HepG2 (cell line): ENCODE measurements around the gene PHKB. TPM values are rescaled to one million over a fixed set of nuclear protein-coding genes. Genes with fewer than 3 reads are reported as not detected.
A peak's percentile ranks its signal among the peaks of the same experiment; 100 is the strongest.

Experiments
- ATF7 ChIP-seq, 2 experiments: fragments of 450-650 bp in 1 of 2; sonication (generic) in 1 of 2; formaldehyde crosslinking in 1 of 2; IDR thresholded peaks; 2 replicates each; pipeline versions ENCODE4 v1.4.0 to v1.6.1; 2016 to 2020; ENCODE audit warnings: antibody characterized with exemption in 1 of 2, mild to moderate bottlenecking in 1 of 2, missing genetic modification reagents in 1 of 2
- BRF2 ChIP-seq: sonication (generic); formaldehyde crosslinking; IDR thresholded peaks from 2 replicates; pipeline ENCODE4 v1.8.1; 2022; ENCODE audit warnings: mild to moderate bottlenecking, missing genetic modification reagents
- CEBPG ChIP-seq: IDR thresholded peaks from 2 replicates; pipeline ENCODE4 v1.6.1; 2016
- EED ChIP-seq: sonication (generic); formaldehyde crosslinking; IDR thresholded peaks from 2 replicates; pipeline ENCODE4 v1.5.0; 2020; ENCODE audit warnings: mild to moderate bottlenecking, missing genetic modification reagents
- GATAD1 ChIP-seq: IDR thresholded peaks from 2 replicates; pipeline ENCODE4 v1.6.1; 2016; ENCODE audit warnings: missing genetic modification reagents, missing compliant biosample characterization
- HOXA5 ChIP-seq: sonication (generic); formaldehyde crosslinking; IDR thresholded peaks from 2 replicates; pipeline ENCODE4 v1.4.0; 2020; ENCODE audit warnings: missing genetic modification reagents
- IRF1 ChIP-seq: sonication (generic); formaldehyde crosslinking; IDR thresholded peaks from 2 replicates; pipeline ENCODE4 v1.4.0; 2020; ENCODE audit warnings: low read depth, mild to moderate bottlenecking, missing genetic modification reagents
- MED1 ChIP-seq: sonication (generic); formaldehyde crosslinking; IDR thresholded peaks from 2 replicates; pipeline ENCODE4 v1.4.0; 2020; ENCODE audit warnings: missing genetic modification reagents
- MIER3 ChIP-seq: IDR thresholded peaks from 2 replicates; pipeline ENCODE4 v1.6.1; 2016; ENCODE audit warnings: missing compliant biosample characterization, borderline replicate concordance
- NCOA5 ChIP-seq: sonication (generic); formaldehyde crosslinking; IDR thresholded peaks from 2 replicates; pipeline ENCODE4 v1.4.0; 2020; ENCODE audit warnings: missing genetic modification reagents
- RXRA ChIP-seq: sonication (generic); formaldehyde crosslinking; IDR thresholded peaks from 2 replicates; pipeline ENCODE4 v1.5.1; 2020; ENCODE audit warnings: missing genetic modification reagents
- SOX13 ChIP-seq, 3 experiments: fragments of 450-650 bp in 1 of 3; sonication (generic) in 1 of 3; formaldehyde crosslinking in 1 of 3; IDR thresholded peaks in 2 of 3; conservative IDR thresholded peaks in 1 of 3; 2 replicates each; pipeline versions ENCODE4 v1.5.0 to v1.6.1; 2016 to 2020; ENCODE audit warnings: antibody characterized with exemption in 1 of 3, mild to moderate bottlenecking in 1 of 3, missing compliant biosample characterization in 1 of 3, missing genetic modification reagents in 1 of 3, moderate library complexity in 1 of 3
- SP5 ChIP-seq: IDR thresholded peaks from 2 replicates; pipeline ENCODE4 v1.6.1; 2016; ENCODE audit warnings: low read depth, borderline replicate concordance
- THAP11 ChIP-seq: IDR thresholded peaks from 2 replicates; pipeline ENCODE4 v1.6.1; 2016; ENCODE audit warnings: missing biosample characterization, missing genetic modification reagents
- ZNF12 ChIP-seq: sonication (generic); formaldehyde crosslinking; IDR thresholded peaks from 2 replicates; pipeline ENCODE4 v1.5.0; 2020; ENCODE audit warnings: missing genetic modification reagents
- ZNF251 ChIP-seq: sonication (generic); formaldehyde crosslinking; IDR thresholded peaks from 2 replicates; pipeline ENCODE4 v1.9.0; 2021; ENCODE audit warnings: mild to moderate bottlenecking, missing genetic modification reagents
- ZNF253 ChIP-seq: sonication (generic); formaldehyde crosslinking; IDR thresholded peaks from 2 replicates; pipeline ENCODE4 v1.8.0; 2022; ENCODE audit warnings: mild to moderate bottlenecking, missing genetic modification reagents, borderline replicate concordance
- ZNF546 ChIP-seq: sonication (generic); formaldehyde crosslinking; conservative IDR thresholded peaks from 2 replicates; pipeline ENCODE4 v1.8.1; 2023; ENCODE audit warnings: mild to moderate bottlenecking, missing genetic modification reagents
- ZNF598 ChIP-seq: sonication (generic); formaldehyde crosslinking; IDR thresholded peaks from 2 replicates; pipeline ENCODE4 v1.5.1; 2020; ENCODE audit warnings: mild to moderate bottlenecking, missing genetic modification reagents, borderline replicate concordance
- ZNF629 ChIP-seq: sonication (generic); formaldehyde crosslinking; conservative IDR thresholded peaks from 2 replicates; pipeline ENCODE4 v1.5.0; 2020; ENCODE audit warnings: missing genetic modification reagents
- ZNF724P ChIP-seq: sonication (generic); formaldehyde crosslinking; IDR thresholded peaks from 2 replicates; pipeline ENCODE4 v1.8.0; 2022; ENCODE audit warnings: missing genetic modification reagents, borderline replicate concordance
- ZNF749 ChIP-seq: sonication (generic); formaldehyde crosslinking; IDR thresholded peaks from 2 replicates; pipeline ENCODE4 v1.8.0; 2022; ENCODE audit warnings: mild to moderate bottlenecking, missing genetic modification reagents, moderate library complexity, borderline replicate concordance
- ZNF761 ChIP-seq: sonication (generic); formaldehyde crosslinking; conservative IDR thresholded peaks from 2 replicates; pipeline ENCODE4 v1.4.0; 2020; ENCODE audit warnings: mild to moderate bottlenecking, missing genetic modification reagents
- polyA plus RNA-seq, 8 experiments: library from polyadenylated mRNA; depleted of rRNA in 3 of 8; stranded (reverse) in 7 of 8; unstranded in 1 of 8; fragments of >200 nt; fragmentation: Illumina TruSeq in 4 of 8; extraction: Trizol in 4 of 8; gene quantifications; 2 replicates each; pipeline versions ENCODE4 v1.2.1 to v1.2.3, GENCODE V29; 2011 to 2016; ENCODE audit warnings: low read depth in 4 of 8, missing spikeins in 1 of 8, mixed read lengths in 1 of 8; ENCODE audit not compliant: insufficient read depth in 1 of 8
- total RNA-seq, 5 experiments: library from RNA; depleted of rRNA; stranded (reverse); fragments of >200 nt; fragmentation: Illumina TruSeq; extraction: Trizol; gene quantifications; 2 replicates each; pipeline ENCODE4 v1.2.3, GENCODE V29; 2016; ENCODE audit warnings: low read depth in 1 of 5
- TF ChIP-seq, protein P1 (sequence below): sonication (generic); formaldehyde crosslinking; IDR thresholded peaks from 2 replicates; pipeline ENCODE4 v1.4.0; 2020; ENCODE audit warnings: missing genetic modification reagents
- TF ChIP-seq, protein P2 (sequence below): sonication (generic); formaldehyde crosslinking; IDR thresholded peaks from 2 replicates; pipeline ENCODE4 v1.5.0; 2020; ENCODE audit warnings: missing genetic modification reagents

PHKB gene
- total and polyA plus RNA-seq, 2 of the 13 experiments (the other 11 are each of a cell fraction or from before 2014, with no cell fraction given), result 66.0 to 80.8 TPM

DNA sequence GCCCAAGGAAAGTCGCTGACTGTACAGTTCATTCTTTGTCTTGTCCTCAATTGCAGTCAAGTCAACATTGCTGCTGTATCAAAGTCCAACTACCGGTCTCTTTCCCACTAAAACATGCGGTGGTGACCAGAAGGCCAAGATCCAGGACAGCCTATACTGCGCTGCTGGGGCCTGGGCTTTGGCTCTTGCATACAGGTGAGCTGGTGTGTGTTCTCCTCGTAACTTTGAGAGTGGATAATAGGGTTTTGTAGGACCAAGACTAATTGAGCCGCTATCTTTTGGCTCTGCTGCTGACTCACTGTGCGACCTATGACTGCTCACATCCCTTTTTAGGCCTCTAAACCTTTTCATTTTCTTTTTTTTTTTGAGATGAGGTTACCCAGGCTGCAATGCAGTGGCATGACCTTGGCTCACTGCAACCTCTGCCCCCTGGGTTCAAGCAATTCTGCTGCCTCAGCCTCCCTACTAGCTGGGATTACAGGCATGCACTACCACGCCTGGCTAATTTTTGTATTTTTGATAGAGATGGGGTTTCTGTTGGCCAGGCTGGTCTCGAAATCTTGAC is 38.7 kb downstream of the PHKB start (continued):
- no peak; the same call in 1 of the 2 replicates for TF ChIP-seq ZNF598
- TF ChIP-seq ATF7 (IDR thresholded peaks at IDR 0.05), result no peak
- TF ChIP-seq ATF7 (CRISPR knock-in tag; IDR thresholded peaks at IDR 0.05), result no peak
- no peak for TF ChIP-seq ZNF761 (CRISPR knock-in tag)
- TF ChIP-seq ZNF629 (CRISPR knock-in tag), result peak; percentile 33; the same call in 1 of the 2 replicates
- no peak for TF ChIP-seq ZNF251 (CRISPR knock-in tag)
- no peak for TF ChIP-seq SOX13 (IDR thresholded peaks at IDR 0.05)
- peak in 1 of 2 experiments; percentile 84; a peak in 2 of 4 replicates for TF ChIP-seq SOX13 (CRISPR knock-in tag; conservative IDR thresholded peaks at IDR 0.05 in 1 of 2, IDR thresholded peaks at IDR 0.05 in 1 of 2)
- TF ChIP-seq NCOA5 (CRISPR knock-in tag), result no peak
- TF ChIP-seq BRF2, result no peak; the same call in 1 of the 2 replicates
- no peak for TF ChIP-seq EED (CRISPR knock-in tag)
- TF ChIP-seq ZNF749 (CRISPR knock-in tag), result no peak
- no peak for TF ChIP-seq ZNF546 (CRISPR knock-in tag)
- TF ChIP-seq, protein P1, sequence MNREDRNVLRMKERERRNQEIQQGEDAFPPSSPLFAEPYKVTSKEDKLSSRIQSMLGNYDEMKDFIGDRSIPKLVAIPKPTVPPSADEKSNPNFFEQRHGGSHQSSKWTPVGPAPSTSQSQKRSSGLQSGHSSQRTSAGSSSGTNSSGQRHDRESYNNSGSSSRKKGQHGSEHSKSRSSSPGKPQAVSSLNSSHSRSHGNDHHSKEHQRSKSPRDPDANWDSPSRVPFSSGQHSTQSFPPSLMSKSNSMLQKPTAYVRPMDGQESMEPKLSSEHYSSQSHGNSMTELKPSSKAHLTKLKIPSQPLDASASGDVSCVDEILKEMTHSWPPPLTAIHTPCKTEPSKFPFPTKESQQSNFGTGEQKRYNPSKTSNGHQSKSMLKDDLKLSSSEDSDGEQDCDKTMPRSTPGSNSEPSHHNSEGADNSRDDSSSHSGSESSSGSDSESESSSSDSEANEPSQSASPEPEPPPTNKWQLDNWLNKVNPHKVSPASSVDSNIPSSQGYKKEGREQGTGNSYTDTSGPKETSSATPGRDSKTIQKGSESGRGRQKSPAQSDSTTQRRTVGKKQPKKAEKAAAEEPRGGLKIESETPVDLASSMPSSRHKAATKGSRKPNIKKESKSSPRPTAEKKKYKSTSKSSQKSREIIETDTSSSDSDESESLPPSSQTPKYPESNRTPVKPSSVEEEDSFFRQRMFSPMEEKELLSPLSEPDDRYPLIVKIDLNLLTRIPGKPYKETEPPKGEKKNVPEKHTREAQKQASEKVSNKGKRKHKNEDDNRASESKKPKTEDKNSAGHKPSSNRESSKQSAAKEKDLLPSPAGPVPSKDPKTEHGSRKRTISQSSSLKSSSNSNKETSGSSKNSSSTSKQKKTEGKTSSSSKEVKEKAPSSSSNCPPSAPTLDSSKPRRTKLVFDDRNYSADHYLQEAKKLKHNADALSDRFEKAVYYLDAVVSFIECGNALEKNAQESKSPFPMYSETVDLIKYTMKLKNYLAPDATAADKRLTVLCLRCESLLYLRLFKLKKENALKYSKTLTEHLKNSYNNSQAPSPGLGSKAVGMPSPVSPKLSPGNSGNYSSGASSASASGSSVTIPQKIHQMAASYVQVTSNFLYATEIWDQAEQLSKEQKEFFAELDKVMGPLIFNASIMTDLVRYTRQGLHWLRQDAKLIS (CRISPR knock-in tag), result no peak
- TF ChIP-seq RXRA (CRISPR knock-in tag), result peak; percentile 76; the same call in 1 of the 2 replicates
- TF ChIP-seq MED1 (CRISPR knock-in tag), result peak; percentile 92
- peak; percentile 87; the same call in 1 of the 2 replicates for TF ChIP-seq MIER3 (CRISPR knock-in tag)
- TF ChIP-seq ZNF724P (CRISPR knock-in tag), result no peak
- TF ChIP-seq SP5 (CRISPR knock-in tag), result no peak; the same call in 1 of the 2 replicates
- TF ChIP-seq HOXA5, result peak; percentile 65; the same call in 1 of the 2 replicates
- TF ChIP-seq THAP11 (CRISPR knock-in tag), result peak; percentile 77
- peak; percentile 70 for TF ChIP-seq GATAD1
- TF ChIP-seq CEBPG (CRISPR knock-in tag), result peak; percentile 80
- TF ChIP-seq, protein P2, sequence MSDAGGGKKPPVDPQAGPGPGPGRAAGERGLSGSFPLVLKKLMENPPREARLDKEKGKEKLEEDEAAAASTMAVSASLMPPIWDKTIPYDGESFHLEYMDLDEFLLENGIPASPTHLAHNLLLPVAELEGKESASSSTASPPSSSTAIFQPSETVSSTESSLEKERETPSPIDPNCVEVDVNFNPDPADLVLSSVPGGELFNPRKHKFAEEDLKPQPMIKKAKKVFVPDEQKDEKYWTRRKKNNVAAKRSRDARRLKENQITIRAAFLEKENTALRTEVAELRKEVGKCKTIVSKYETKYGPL (CRISPR knock-in tag), result no peak
- peak; percentile 83; the same call in 1 of the 2 replicates for TF ChIP-seq ZNF12 (CRISPR knock-in tag)
- TF ChIP-seq ZNF253, result no peak
- no peak for TF ChIP-seq IRF1 (CRISPR knock-in tag)
